Heart left ventricle (tissue), 13 donors: ENCODE data around the gene PP2D1.

Source experiments
- CTCF ChIP-seq, 12 donors: fragments of 200-600 bp; sonication (generic) in 4 of 12; IDR thresholded peaks; one replicate each; pipeline versions ENCODE4 v1.5.0 to v1.8.0; 2018 to 2022; ENCODE audit warnings: antibody characterized with exemption in 12 of 12, mild to moderate bottlenecking in 5 of 12
- POLR2A ChIP-seq, 2 donors: fragments of 450-650 bp; IDR thresholded peaks; one replicate each; pipeline ENCODE4 v1.6.1; 2017; ENCODE audit warnings: antibody characterized with exemption in 2 of 2, mild to moderate bottlenecking in 2 of 2, moderate library complexity in 2 of 2
- donor health status: ischemic (EF 13 %, LVEDD 7.1; RV severe dilation, severe dysfunction).
- donor health status: DM: no; HTN: yes; CAD: no.
- donor health status: DM: no; HTN: no; CAD: no.
- donor health status: ischemic (EF 25% LVEDD 6.9; RV normal size, moderate dysfunction).
- donor health status: ischemic (EF 25% LVEDD 5.7; RV mildly dilated, moderate dysfunction).
- donor health status: ischemic (EF 35%, LVEDD 5.7; RV mildly dilated, moderate dysfunction).
- donor health status: nonischemic (EF 11% LVEDD 7.7; RV severe dilation, severe dysfunction).
- donor health status: DM: yes; HTN: yes; CAD: no.
- donor health status: PGD.
- donor health status: ischemic (EF 29% LVEDD 5.4; RV normal size, mild dysfunction).
- donor health status: nonischemic (EF 23%, LVEDD 6.1; RV moderate dilation, normal function).

GRCh38 chr3:19967208-19967607 is 44.9 kb downstream of the PP2D1 start:
- TF ChIP-seq POLR2A (IDR thresholded peaks at IDR 0.05) (no peak), CTCF (IDR thresholded peaks at IDR 0.05) (no peak)
